ENCODE results near the gene PLEKHM2.

The PLEKHM2 gene

GRCh38 chr1:15744122-15744679 lies 60.1 kb downstream of the PLEKHM2 start:
- Histone ChIP-seq H3K27me3 (no peaks in the 10 kb centered on the region), H3K4me1 (peaks cover 0 to 75% (median 43%) of the 10 kb centered on the region in 4 donors), H3K27ac (peak overlapping the region; percentile 29 to 97), H3K9me3 (no peaks in the 10 kb centered on the region), H3K4me3 (no peak overlapping the region), H3K36me3 (peaks cover 0 to 2% (median 0%) of the 10 kb centered on the region in 3 donors)
- no peak for TF ChIP-seq CTCF (IDR thresholded peaks at IDR 0.05)
- intact Hi-C loops (cut with DNase I; ENCODE audit: low total_unique reads): no loop called here
- DNase-seq: no peak

GRCh38 chr1:15747378-15747777 lies 63.3 kb downstream of the PLEKHM2 start:
- Histone ChIP-seq H3K36me3 (no peaks in the 10 kb centered on the region), H3K4me1 (peaks cover 0 to 84% (median 56%) of the 10 kb centered on the region in 4 donors), H3K4me3 (peak overlapping the region; percentile 45), H3K27me3 (no peaks in the 10 kb centered on the region), H3K27ac (peak overlapping the region; percentile 85 to 97), H3K9me3 (no peaks in the 10 kb centered on the region)
- intact Hi-C loops (cut with DNase I; ENCODE audit: low total_unique reads): no loop called here
- no peak for DNase-seq
- TF ChIP-seq CTCF (IDR thresholded peaks at IDR 0.05): no peak

GRCh38 chr1:15748264-15748663 lies 64.1 kb downstream of the PLEKHM2 start:
- no peak for DNase-seq
- Histone ChIP-seq H3K4me3 (peak overlapping the region; percentile 45), H3K27ac (peak overlapping the region; percentile 85 to 97), H3K9me3 (no peaks in the 10 kb centered on the region), H3K4me1 (peaks cover 0 to 86% (median 53%) of the 10 kb centered on the region in 4 donors), H3K36me3 (no peaks in the 10 kb centered on the region), H3K27me3 (no peaks in the 10 kb centered on the region)
- intact Hi-C loops (cut with DNase I; ENCODE audit: low total_unique reads): no loop called here
- TF ChIP-seq CTCF (IDR thresholded peaks at IDR 0.05): no peak

- Histone ChIP-seq H3K4me3 (peak overlapping the region; percentile 45), H3K36me3 (no peaks in the 10 kb centered on the region), H3K27ac (peak overlapping the region; percentile 85 to 97), H3K27me3 (no peaks in the 10 kb centered on the region), H3K4me1 (peaks cover 0 to 91% (median 53%) of the 10 kb centered on the region in 4 donors), H3K9me3 (no peaks in the 10 kb centered on the region)
- intact Hi-C loops (cut with DNase I; ENCODE audit: low total_unique reads): no loop called here
- no peak for DNase-seq
- TF ChIP-seq CTCF (IDR thresholded peaks at IDR 0.05): no peak
Measured at GRCh38 chr1:15748690-15749398, 64.7 kb downstream of the PLEKHM2 start.

- no peaks in the 10 kb centered on the region for H3K36me3 ChIP-seq
- TF ChIP-seq CTCF (IDR thresholded peaks at IDR 0.05): peak in 1 of 2 experiments; percentile 20
- DNase-seq: peak; percentile 83 to 96
- H3K4me1 ChIP-seq: peaks cover 0 to 94% (median 53%) of the 10 kb centered on the region in 4 donors
- peak overlapping the region; percentile 45 for H3K4me3 ChIP-seq
- H3K27me3 ChIP-seq: no peaks in the 10 kb centered on the region
- intact Hi-C loops (cut with DNase I; ENCODE audit: low total_unique reads): no loop called here
- peak overlapping the region; percentile 85 to 97 for H3K27ac ChIP-seq
- no peaks in the 10 kb centered on the region for H3K9me3 ChIP-seq
Measured at GRCh38 chr1:15749399-15750291, 65.5 kb downstream of the PLEKHM2 start.
